Osteoblast (primary cell): ENCODE data around the gene OR5C1. TPM values are rescaled to one million over a fixed set of nuclear protein-coding genes. Genes with fewer than 3 reads are reported as not detected.
"Not testable (repeated sequence)": the region's sequence is repeated elsewhere in the genome, so short reads cannot be mapped to it uniquely, and the experiment has no call there.

Experiments used
- DNase-seq: peaks from one replicate; pipeline ENCODE4 v3.0.0; 2011; ENCODE audit warnings: low spot score, mixed read lengths; ENCODE audit not compliant: insufficient read length; ENCODE audit errors: missing footprints
- H2AFZ ChIP-seq: 2 replicates; pipeline ENCODE4 v1.6.0; 2011; ENCODE audit warnings: mild to moderate bottlenecking, low read length
- H3K27ac ChIP-seq: 2 replicates; pipeline ENCODE4 v1.5.1; 2011; ENCODE audit warnings: mild to moderate bottlenecking, low read depth, low read length, moderate library complexity
- H3K27me3 ChIP-seq: 2 replicates; pipeline ENCODE4 v1.6.0; 2012; ENCODE audit warnings: mild to moderate bottlenecking, control low read depth, inconsistent platforms, low read length, moderate library complexity; ENCODE audit not compliant: insufficient read depth
- H3K36me3 ChIP-seq: 2 replicates; pipeline ENCODE4 v1.5.1; 2011; ENCODE audit warnings: mild to moderate bottlenecking, low read length, control low read depth, moderate library complexity; ENCODE audit not compliant: insufficient read depth
- H3K4me1 ChIP-seq: 2 replicates; pipeline ENCODE4 v1.5.1; 2011; ENCODE audit warnings: mild to moderate bottlenecking, low read length, control low read depth, moderate library complexity; ENCODE audit not compliant: insufficient read depth
- H3K4me2 ChIP-seq: 2 replicates; pipeline ENCODE4 v1.6.0; 2011; ENCODE audit warnings: mild to moderate bottlenecking, low read length; ENCODE audit not compliant: insufficient read depth
- H3K4me3 ChIP-seq: fragments of 200-600 bp; sonication (generic); 3 replicates; pipeline ENCODE4 v1.5.1; 2012; ENCODE audit warnings: mild to moderate bottlenecking, low read length, inconsistent platforms; ENCODE audit not compliant: insufficient read depth
- H3K79me2 ChIP-seq: 2 replicates; pipeline ENCODE4 v1.6.0; 2012; ENCODE audit warnings: mild to moderate bottlenecking, low read length, control low read depth, inconsistent platforms; ENCODE audit not compliant: insufficient read depth
- H3K9me3 ChIP-seq: 2 replicates; pipeline ENCODE4 v1.5.1; 2011; ENCODE audit warnings: low read depth, low read length, control low read depth
- H4K20me1 ChIP-seq: 2 replicates; pipeline ENCODE4 v1.6.0; 2012; ENCODE audit warnings: mild to moderate bottlenecking, low read length, control low read depth; ENCODE audit not compliant: insufficient read depth
- total RNA-seq: library from RNA; depleted of rRNA; stranded (reverse); fragments of >200 nt; gene quantifications from 2 replicates; pipeline ENCODE4 v1.2.3, GENCODE V29; 2012
- TF ChIP-seq, protein P1 (sequence below): IDR thresholded peaks from 2 replicates; pipeline ENCODE4 v1.5.1; 2011; ENCODE audit warnings: mild to moderate bottlenecking, low read depth, low read length, moderate library complexity; ENCODE audit errors: extremely low read depth

OR5C1 gene
- total RNA-seq, 1 donor: not detected

DNA sequence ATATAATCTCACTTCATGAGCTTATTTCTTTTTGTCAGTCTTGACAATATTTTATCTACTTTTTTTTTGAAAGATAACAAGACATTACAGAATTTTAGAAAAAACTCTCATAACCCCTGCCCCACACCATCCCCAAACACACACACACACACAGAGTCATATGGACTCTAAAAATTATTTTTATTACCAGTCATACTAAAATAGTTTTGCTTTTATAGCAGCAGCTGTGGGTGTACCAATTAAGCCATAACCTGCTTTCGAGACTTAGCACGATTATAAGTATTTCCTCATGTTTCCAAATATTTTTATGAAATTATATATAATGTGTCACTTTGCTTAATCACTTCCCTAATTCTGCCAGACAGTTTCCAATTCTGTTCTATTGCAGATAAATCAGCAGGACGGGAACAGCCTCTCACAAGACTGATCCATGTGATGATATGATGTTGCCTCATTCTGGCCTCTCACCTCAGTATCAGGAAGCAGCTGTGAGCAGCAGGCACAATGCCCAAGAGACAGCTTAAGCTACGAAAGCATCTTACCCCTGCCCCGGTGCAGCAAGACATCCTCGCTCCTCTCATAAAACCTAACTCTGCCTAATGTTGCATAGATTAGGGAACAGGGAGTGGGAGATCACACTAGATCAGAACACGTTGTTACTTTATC is 32.7 kb downstream of the OR5C1 start:
- H4K20me1 ChIP-seq: peaks cover 6% of the 10 kb centered on the region

DNA sequence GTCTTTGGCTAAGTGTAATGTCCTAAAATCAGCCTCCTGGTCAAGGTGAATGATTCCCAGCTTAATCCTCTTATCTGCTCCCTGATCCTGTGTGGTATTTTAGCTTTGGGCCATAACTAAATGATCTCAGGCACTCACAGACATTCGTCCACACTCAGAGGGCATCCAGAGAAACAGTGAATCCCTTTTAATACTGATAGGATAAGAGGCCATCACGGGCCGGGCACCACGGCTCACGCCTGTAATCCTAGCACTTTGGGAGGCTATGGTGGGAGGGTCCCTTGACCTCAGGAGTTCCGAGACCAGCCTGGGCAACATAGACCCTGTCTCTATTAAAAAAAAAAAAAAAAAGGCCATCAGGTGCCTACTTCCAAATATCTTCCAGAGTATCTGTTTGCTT is 33.3 kb downstream of the OR5C1 start:
- TF ChIP-seq, protein P1, sequence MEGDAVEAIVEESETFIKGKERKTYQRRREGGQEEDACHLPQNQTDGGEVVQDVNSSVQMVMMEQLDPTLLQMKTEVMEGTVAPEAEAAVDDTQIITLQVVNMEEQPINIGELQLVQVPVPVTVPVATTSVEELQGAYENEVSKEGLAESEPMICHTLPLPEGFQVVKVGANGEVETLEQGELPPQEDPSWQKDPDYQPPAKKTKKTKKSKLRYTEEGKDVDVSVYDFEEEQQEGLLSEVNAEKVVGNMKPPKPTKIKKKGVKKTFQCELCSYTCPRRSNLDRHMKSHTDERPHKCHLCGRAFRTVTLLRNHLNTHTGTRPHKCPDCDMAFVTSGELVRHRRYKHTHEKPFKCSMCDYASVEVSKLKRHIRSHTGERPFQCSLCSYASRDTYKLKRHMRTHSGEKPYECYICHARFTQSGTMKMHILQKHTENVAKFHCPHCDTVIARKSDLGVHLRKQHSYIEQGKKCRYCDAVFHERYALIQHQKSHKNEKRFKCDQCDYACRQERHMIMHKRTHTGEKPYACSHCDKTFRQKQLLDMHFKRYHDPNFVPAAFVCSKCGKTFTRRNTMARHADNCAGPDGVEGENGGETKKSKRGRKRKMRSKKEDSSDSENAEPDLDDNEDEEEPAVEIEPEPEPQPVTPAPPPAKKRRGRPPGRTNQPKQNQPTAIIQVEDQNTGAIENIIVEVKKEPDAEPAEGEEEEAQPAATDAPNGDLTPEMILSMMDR: no peak
- Histone ChIP-seq H3K9me3 (no peaks in the 10 kb centered on the region), H3K4me3 (no peak overlapping the region), H3K4me2 (no peak overlapping the region), H3K27ac (no peak overlapping the region), H3K4me1 (peaks cover 12% of the 10 kb centered on the region), H3K79me2 (peaks cover 33% of the 10 kb centered on the region), H2AFZ (no peak overlapping the region), H3K27me3 (no peaks in the 10 kb centered on the region), H4K20me1 (peaks cover 12% of the 10 kb centered on the region), H3K36me3 (peaks cover 58% of the 10 kb centered on the region)
- no peak for DNase-seq

More for the DNA sequence above, 32.7 kb downstream of the OR5C1 start:
- H3K4me3 ChIP-seq: no peak overlapping the region
- TF ChIP-seq, protein P1: no peak
- peaks cover 26% of the 10 kb centered on the region for H3K79me2 ChIP-seq
- H3K4me1 ChIP-seq: peaks cover 6% of the 10 kb centered on the region
- peaks cover 60% of the 10 kb centered on the region for H3K36me3 ChIP-seq
- no peak overlapping the region for H2AFZ ChIP-seq
- no peaks in the 10 kb centered on the region for H3K27me3 ChIP-seq
- H3K9me3 ChIP-seq: no peaks in the 10 kb centered on the region
- H3K27ac ChIP-seq: no peak overlapping the region
- no peak overlapping the region for H3K4me2 ChIP-seq
- no peak for DNase-seq

DNA sequence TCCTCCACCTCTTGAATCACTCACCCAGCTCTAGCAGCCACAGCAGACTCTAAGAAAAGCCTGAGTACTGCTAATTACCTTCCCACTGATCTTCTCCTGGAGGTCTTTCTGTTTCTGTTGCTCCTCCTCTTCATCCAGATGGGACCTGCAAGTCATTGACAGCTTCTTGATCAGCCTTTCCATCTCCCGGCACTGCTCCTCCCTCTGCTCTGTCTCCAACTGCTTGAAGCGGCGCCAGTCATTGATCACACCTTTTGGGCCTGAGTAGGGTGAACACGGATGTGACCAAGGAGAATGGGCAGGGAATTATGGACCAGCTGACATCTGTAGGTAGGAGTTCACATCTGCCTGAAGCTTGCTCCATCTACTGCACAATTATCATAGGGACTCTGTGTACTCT is 34.2 kb downstream of the OR5C1 start:
- no peak for DNase-seq
- Histone ChIP-seq H3K27ac (no peak overlapping the region), H3K4me3 (no peak overlapping the region), H3K4me1 (peaks cover 17% of the 10 kb centered on the region), H3K36me3 (peaks cover 54% of the 10 kb centered on the region), H3K9me3 (no peaks in the 10 kb centered on the region), H3K4me2 (no peak overlapping the region), H2AFZ (no peak overlapping the region), H3K27me3 (no peaks in the 10 kb centered on the region), H3K79me2 (peaks cover 36% of the 10 kb centered on the region), H4K20me1 (peaks cover 12% of the 10 kb centered on the region)
- TF ChIP-seq, protein P1: no peak

DNA sequence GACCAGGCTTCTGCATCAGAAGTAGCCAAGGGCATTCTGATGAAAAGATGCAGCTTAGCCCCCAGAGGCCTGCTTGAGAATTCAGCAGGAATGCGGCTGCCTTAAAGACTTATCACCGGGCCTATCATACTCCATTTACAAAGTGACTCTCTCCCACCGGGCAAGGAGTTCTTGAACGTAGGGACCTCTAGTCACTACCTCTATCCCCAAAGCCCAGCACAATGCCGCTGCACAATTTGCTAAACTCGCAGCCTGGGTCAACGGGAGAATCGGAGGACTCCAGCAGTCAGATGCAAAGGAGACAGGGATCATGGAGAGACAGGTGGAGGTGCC is 39.0 kb downstream of the OR5C1 start:
- peaks cover 8% of the 10 kb centered on the region for H4K20me1 ChIP-seq
- H3K79me2 ChIP-seq: peaks cover 36% of the 10 kb centered on the region
- peaks cover 23% of the 10 kb centered on the region for H3K36me3 ChIP-seq
- peaks cover 11% of the 10 kb centered on the region for H3K4me1 ChIP-seq
- H3K4me3 ChIP-seq: peak overlapping the region; percentile 89
- no peaks in the 10 kb centered on the region for H3K9me3 ChIP-seq
- DNase-seq: no peak
- peak overlapping the region; percentile 99 for H2AFZ ChIP-seq
- H3K27me3 ChIP-seq: no peaks in the 10 kb centered on the region
- H3K4me2 ChIP-seq: peak overlapping the region; percentile 94
- TF ChIP-seq, protein P1: no peak
- peak overlapping the region; percentile 79 for H3K27ac ChIP-seq

DNA sequence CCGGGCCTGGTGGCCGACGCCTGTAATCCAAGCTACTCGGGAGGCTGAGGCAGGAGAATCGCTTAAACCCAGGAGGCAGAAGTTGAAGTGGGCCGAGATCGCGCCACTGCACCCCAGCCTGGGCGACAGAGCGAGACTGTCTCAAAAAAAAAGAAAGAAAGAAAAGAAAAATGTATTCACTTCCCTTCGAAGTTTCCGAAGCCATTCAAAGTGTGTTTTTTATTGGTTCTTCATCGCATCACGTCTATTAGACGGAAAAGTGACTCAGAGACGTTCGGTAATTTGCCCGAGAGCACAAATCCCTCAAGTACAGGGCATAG is 40.2 kb downstream of the OR5C1 start:
- Histone ChIP-seq H3K36me3 (peaks cover 23% of the 10 kb centered on the region), H2AFZ (peak overlapping the region; percentile 99), H3K4me2 (peak overlapping the region; percentile 94), H3K27ac (peak overlapping the region; percentile 79), H3K4me3 (peak overlapping the region; percentile 89), H3K4me1 (peaks cover 11% of the 10 kb centered on the region), H3K79me2 (peaks cover 31% of the 10 kb centered on the region)
- not testable (repeated sequence) for H3K9me3 ChIP-seq, H4K20me1 ChIP-seq, H3K27me3 ChIP-seq, DNase-seq
